ENCODE measurements around the gene TRPM2. TPM values are rescaled to one million over a fixed set of nuclear protein-coding genes. Genes with fewer than 3 reads are reported as not detected.
A peak's percentile ranks its signal among the peaks of the same experiment; 100 is the strongest.

Gene TRPM2
- total and polyA plus RNA-seq, 2 of the 13 experiments (the other 11 are each of a cell fraction or from before 2014, with no cell fraction given) = 0.07 to 0.20 TPM

DNA sequence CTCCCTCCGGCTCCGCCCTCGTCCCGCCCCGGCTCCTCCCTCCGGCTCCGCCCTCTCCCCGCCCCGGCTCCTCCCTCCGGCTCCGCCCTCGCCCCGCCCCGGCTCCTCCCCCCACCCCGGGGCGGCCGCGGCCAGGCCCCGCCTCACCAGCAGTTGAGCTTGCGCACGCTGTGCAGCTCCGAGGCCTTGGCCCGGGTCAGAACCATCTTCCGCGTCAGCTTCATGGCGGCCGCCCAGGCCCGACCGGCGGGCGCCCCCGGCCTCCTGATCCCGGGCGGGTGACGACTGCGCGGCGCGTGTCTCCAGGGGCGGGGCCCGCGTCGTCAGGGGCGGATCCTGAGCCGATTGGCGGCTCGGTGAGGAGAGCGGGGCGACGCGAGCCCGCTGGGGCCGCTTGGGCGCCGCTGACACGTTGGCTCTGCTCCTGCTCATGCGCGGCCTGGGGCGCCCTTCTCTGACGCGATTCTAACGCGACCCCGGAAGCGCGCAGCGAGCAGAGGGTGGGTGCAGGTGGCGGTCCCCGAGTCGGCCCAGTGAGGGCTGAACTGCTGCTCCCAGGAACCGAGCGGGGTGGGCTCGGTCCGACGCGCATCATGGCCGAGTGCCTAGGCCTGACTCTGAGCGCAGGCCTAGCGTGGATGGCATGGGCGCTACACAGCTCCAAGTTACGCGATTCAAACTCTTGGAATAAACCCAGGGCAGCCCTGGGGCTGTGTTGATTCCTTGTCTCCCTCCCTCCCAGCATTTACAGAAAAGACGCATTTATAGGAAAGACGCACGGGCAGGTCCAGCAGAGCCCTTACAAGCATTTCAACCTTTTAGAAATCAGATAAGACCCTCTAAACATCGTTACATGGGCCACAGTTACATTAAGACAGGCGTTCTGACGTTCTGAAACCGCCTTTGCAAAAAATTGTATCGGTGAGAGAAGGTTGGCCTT is 14.2 kb upstream of the TRPM2 start, which contains the start of gene CFAP410 (continued):
- TF ChIP-seq ZSCAN22 (CRISPR knock-in tag; IDR thresholded peaks at IDR 0.05) = peak; percentile 40; the same call in 1 of the 2 replicates
- no peak for TF ChIP-seq CC2D1A (CRISPR knock-in tag; IDR thresholded peaks at IDR 0.05)
- TF ChIP-seq ZZZ3 (CRISPR knock-in tag; IDR thresholded peaks at IDR 0.05; ENCODE audit: borderline replicate concordance) = peak; percentile 90
- no peak for TF ChIP-seq CEBPG (CRISPR knock-in tag; IDR thresholded peaks at IDR 0.05)
- TF ChIP-seq HNRNPUL1 (IDR thresholded peaks at IDR 0.05; ENCODE audit: low read depth, low read length) = peak; percentile 35; the same call in 1 of the 2 replicates
- 0 out of 2 replicates have a peak, but pooled peaks have one; percentile 51 for TF ChIP-seq MIER3 (CRISPR knock-in tag; IDR thresholded peaks at IDR 0.05; ENCODE audit: borderline replicate concordance)
- no peak for TF ChIP-seq DNMT3B (CRISPR knock-in tag; conservative IDR thresholded peaks at IDR 0.05)
- TF ChIP-seq ZKSCAN8 (CRISPR knock-in tag; IDR thresholded peaks at IDR 0.05; ENCODE audit: borderline replicate concordance) = no peak
- peak; percentile 84 for TF ChIP-seq ZNF431 (CRISPR knock-in tag; IDR thresholded peaks at IDR 0.05; ENCODE audit: borderline replicate concordance, low read depth)
- no peak for TF ChIP-seq BCLAF1 (IDR thresholded peaks at IDR 0.05)
- TF ChIP-seq BRCA1 (CRISPR knock-in tag; IDR thresholded peaks at IDR 0.05) = no peak
- peak; percentile 92 for TF ChIP-seq ZNF574 (CRISPR knock-in tag; IDR thresholded peaks at IDR 0.05)
- peak; percentile 89 for TF ChIP-seq YEATS2 (CRISPR knock-in tag; IDR thresholded peaks at IDR 0.05; ENCODE audit: borderline replicate concordance)
- TF ChIP-seq PCBP2 (optimal IDR thresholded peaks at IDR 0.05; ENCODE audit: low read depth, low read length, poor library complexity, severe bottlenecking) = no peak
- TF ChIP-seq PHF21A (CRISPR knock-in tag; IDR thresholded peaks at IDR 0.05) = peak; percentile 74; the same call in 1 of the 2 replicates
- TF ChIP-seq CCDC6 (CRISPR knock-in tag; IDR thresholded peaks at IDR 0.05) = peak; percentile 52; the same call in 1 of the 2 replicates
- 0 out of 2 replicates have a peak, but pooled peaks have one; percentile 56 for TF ChIP-seq TBP (CRISPR knock-in tag; IDR thresholded peaks at IDR 0.05)
- peak; percentile 98 for TF ChIP-seq CREB1 (IDR thresholded peaks at IDR 0.05)
- peak; percentile 96 for TF ChIP-seq CREB1 (CRISPR knock-in tag; IDR thresholded peaks at IDR 0.05)
- peak; percentile 84 for TF ChIP-seq YY1 (IDR thresholded peaks at IDR 0.05; ENCODE audit: insufficient read depth, insufficient replicate concordance, low read depth, low read length)
- peak; percentile 50; the same call in 1 of the 2 replicates for TF ChIP-seq TFAP4 (IDR thresholded peaks at IDR 0.05; ENCODE audit: borderline replicate concordance, low read depth)
- TF ChIP-seq ZBTB7A (CRISPR knock-in tag; IDR thresholded peaks at IDR 0.05) = no peak; the same call in 1 of the 2 replicates
- no peak for TF ChIP-seq FLYWCH1 (CRISPR knock-in tag; IDR thresholded peaks at IDR 0.05)
- peak; percentile 90 for TF ChIP-seq ELF4 (CRISPR knock-in tag; IDR thresholded peaks at IDR 0.05; ENCODE audit: borderline replicate concordance)

All from HepG2 (cell line).